Left kidney (tissue), 8 donors: ENCODE results near the gene RAB3B. TPM values are rescaled to one million over a fixed set of nuclear protein-coding genes. Genes with fewer than 3 reads are reported as not detected.
"Not testable (repeated sequence)": the region's sequence is repeated elsewhere in the genome, so short reads cannot be mapped to it uniquely, and the experiment has no call there.

Source experiments
- DNase-seq: peaks from one replicate; pipeline ENCODE4 v3.0.0-alpha.2; 2013
- long read RNA-seq, 8 donors: transcript quantifications; one replicate each; lab custom pipeline, GENCODE V29; 2026
- polyA plus RNA-seq: library from polyadenylated mRNA; unstranded; fragments of 120-200 nt; gene quantifications from one replicate; pipeline ENCODE4 v1.2.1, GENCODE V29; 2013; ENCODE audit not compliant: insufficient read length

RAB3B gene, protein sequence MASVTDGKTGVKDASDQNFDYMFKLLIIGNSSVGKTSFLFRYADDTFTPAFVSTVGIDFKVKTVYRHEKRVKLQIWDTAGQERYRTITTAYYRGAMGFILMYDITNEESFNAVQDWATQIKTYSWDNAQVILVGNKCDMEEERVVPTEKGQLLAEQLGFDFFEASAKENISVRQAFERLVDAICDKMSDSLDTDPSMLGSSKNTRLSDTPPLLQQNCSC
- 7.3 TPM for polyA plus RNA-seq
- long read RNA-seq, donor 1, full-length matches to known transcripts = 2 of 2 reads
- long read RNA-seq, donor 1, partial matches to known transcripts = 0 of 2 reads
- long read RNA-seq, donor 1, other reads (novel, unspliced or antisense) = 0 of 2 reads
- long read RNA-seq, donor 2, full-length matches to known transcripts = 3 of 3 reads
- long read RNA-seq, donor 2, partial matches to known transcripts = 0 of 3 reads
- long read RNA-seq, donor 2, other reads (novel, unspliced or antisense) = 0 of 3 reads
- long read RNA-seq, donor 3, full-length matches to known transcripts = 1 of 1 reads
- long read RNA-seq, donor 3, partial matches to known transcripts = 0 of 1 reads
- long read RNA-seq, donor 3, other reads (novel, unspliced or antisense) = 0 of 1 reads
- long read RNA-seq, donor 4 = 0 reads
- long read RNA-seq, donor 5, full-length matches to known transcripts = 1 of 1 reads
- long read RNA-seq, donor 5, partial matches to known transcripts = 0 of 1 reads
- long read RNA-seq, donor 5, other reads (novel, unspliced or antisense) = 0 of 1 reads
- long read RNA-seq, donor 6, full-length matches to known transcripts = 1 of 1 reads
- long read RNA-seq, donor 6, partial matches to known transcripts = 0 of 1 reads
- long read RNA-seq, donor 6, other reads (novel, unspliced or antisense) = 0 of 1 reads
- long read RNA-seq, donor 7, full-length matches to known transcripts = 4 of 4 reads
- long read RNA-seq, donor 7, partial matches to known transcripts = 0 of 4 reads
- long read RNA-seq, donor 7, other reads (novel, unspliced or antisense) = 0 of 4 reads
- long read RNA-seq, donor 8, full-length matches to known transcripts = 1 of 1 reads
- long read RNA-seq, donor 8, partial matches to known transcripts = 0 of 1 reads
- long read RNA-seq, donor 8, other reads (novel, unspliced or antisense) = 0 of 1 reads

DNA sequence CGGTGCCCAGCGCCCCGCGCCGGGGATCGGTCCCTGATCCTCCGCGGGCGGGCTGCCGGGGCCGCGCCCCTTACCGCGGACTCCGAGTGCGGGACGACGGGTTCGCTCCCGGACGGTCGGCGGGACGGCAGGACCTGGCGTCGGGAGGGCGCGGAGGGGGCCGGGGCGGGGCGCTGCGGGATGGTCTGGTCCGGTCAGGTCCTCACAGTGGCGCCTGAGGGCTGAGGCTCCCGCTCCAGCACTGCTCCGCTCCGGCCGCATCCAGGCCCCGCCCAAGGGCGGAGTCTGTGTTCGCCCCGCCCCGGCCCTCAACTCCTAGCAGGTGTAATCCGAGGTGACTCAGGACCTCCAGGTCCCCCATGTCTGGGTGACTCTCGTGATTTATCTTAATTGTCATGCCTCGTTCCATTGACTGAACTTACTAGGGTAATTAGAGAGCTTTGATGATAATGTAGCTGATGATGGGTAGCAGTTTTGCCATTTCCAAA is at the start of gene RAB3B:
Gene RAB3B, minus strand, starts transcription at position 223 of the 488 bp plus-strand sequence. CDS start 13,583 bp downstream, outside the sequence.
- DNase-seq = peak; percentile 72

DNA sequence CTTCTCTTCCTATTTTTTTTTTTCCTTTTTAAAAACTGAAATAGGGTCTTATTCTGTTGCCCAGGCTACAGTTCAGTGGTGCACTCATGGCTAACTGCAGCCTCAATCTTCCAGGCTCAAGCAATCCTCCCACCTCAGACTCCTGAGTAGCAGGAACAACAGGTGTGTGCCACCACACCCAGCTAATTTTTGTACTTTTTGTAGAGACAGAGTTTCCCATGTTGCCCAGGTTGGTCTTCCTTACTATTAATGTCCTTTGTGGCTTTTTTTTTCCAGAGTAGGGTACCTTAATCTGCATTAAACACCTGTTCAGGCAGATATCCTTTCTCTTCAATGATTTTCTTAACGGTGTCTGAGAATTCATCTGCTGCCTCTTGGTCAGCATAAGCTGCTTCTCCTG is 47.4 kb upstream of the RAB3B start:
- no peak for DNase-seq

DNA sequence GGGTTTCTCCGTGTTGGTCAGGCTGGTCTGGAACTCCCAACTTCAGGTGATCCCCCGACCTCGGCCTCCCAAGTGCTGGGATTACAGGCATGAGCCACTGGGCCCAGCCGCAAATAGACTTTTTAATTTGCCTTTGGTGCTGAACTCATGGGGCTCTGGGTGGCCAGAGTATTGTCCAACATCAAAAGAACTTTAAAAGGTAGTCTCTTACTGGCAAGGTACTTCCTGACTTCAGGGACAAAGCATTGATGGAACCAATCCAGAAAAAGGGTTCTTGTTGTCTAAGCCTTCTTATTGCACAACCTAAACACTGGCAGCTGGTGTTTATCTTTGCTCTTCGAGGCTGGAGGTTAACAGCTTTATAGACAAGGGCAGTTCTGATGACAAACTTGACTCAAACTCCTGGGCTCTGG is 46.9 kb upstream of the RAB3B start:
- DNase-seq = no peak

DNA sequence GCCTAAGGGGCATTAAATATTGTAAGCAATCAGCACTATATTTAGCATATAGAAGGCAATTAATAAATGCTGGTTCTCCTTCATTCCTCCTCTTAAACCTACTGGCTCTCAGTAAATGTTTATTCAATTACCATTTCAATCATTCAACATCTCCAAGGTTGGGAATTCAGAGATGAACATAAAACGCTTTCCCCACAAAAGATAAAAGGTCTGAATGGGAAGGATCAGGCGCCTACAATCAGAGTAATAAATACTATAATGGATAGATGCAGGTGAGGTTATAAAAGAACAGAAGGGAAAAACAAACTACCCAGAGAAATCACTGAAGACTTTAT is 43.5 kb upstream of the RAB3B start:
- no peak for DNase-seq

DNA sequence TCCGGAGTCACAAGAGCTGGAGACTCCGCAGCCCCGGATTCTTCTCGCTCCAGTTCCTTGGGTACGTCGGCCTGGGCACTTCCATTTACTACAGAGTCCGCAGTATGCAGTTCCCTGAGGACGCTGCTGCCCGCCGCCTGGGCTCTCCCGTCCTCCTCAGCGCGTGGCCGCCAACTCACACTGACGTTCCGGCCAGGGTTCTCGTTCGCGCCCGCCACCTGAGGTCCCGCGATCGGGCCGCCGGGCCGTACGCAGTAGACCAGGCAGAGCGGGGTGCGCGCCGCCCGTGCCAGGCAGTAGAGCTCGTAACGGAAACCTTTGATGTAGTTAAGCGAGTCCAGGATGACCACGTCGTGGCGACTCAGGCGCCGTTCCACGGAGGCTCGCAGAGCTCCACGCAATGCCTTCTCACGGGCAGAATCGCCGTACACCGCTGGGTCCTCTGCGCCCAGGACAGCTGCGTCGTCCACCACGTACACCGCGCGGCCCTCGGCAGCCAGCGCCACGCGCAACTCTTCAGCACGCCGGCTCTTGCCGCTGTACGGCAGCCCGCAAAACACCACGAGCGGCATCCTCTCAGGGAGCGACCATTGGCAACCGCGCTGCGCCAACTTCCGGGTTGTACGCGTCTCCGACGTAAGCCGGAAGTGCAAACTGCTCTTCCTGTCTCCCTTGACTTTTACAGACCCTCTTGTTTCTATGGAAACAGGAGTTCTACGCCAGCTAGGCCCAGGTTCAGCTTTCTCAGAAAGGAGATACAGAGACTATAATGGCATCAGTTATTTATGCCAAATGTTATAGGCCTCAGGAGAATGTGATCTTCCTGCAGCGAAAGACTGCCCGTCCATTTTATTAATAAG is 42.9 kb upstream of the RAB3B start, which contains the start of gene KTI12:
Gene KTI12, minus strand, starts transcription at position 621 of the 860 bp plus-strand sequence. Its CDS starts 49 bp downstream, at position 572.
- peak; percentile 88 for DNase-seq

DNA sequence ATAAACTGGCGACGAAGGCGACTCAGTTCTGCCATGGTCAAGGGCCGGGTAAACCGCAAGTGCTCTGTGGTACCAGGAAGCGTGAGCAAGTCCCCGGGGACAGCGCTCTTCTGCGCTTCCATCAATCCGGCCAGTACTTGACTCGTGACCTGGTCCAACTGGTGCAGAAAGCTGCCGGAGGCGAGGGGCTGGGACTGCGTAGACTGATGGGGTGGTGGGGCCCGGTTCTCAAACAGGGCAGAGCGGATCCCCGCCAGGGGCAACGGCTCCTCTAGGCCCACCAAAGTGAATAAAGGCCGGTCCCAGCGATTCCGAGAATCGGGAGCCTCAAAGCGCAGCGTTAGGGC is 42.3 kb upstream of the RAB3B start:
- no peak for DNase-seq

DNA sequence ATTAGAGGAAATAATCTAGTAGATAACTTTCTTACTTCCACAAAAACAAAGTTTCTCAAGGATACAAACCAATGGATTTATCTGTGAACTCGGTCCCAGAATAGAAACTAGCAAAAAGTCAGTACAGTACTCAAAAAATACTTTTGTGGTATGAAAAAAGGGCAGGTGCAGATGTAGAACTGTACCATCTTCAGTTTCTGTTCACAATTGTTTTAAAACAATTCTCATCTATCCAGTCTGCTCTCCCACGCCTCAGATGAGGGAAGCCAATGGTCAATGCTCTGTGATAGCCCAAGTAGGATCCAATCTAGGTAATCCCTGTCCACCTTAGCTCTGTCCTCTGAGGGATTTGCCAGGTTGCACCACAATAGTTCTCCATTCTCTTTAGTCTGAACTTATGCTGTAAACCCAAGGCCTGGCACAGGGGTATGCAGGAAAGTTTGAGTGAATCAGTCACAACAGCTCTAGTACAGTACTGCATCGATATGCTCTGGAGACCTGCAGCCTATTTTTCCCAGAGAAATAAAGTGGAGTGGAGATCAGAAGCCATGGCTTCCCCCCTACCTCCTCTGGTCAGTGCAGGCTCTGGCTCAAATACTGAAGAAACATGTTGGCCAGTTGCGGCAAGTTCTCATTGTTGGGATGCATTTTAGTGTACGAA is 41.8 kb upstream of the RAB3B start:
- no peak for DNase-seq

DNA sequence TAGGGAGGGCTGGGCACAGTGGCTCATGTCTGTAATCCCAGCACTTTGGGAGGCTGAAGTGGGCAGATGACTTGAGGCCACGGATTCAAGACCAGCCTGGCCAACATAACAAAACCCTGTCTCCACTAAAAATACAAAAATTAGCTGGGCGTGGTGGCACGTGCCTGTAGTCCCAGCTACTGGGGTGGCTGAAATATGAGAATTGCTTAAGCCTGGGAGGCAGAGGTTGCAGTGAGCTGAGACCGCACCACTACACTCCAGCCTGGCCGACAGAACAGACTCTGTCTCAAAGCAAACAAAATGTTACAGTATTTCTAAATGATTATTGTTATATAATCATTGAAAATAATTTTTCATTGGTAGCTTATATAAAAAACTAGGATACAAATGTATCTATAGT is 38.3 kb upstream of the RAB3B start:
- not testable (repeated sequence) for DNase-seq

DNA sequence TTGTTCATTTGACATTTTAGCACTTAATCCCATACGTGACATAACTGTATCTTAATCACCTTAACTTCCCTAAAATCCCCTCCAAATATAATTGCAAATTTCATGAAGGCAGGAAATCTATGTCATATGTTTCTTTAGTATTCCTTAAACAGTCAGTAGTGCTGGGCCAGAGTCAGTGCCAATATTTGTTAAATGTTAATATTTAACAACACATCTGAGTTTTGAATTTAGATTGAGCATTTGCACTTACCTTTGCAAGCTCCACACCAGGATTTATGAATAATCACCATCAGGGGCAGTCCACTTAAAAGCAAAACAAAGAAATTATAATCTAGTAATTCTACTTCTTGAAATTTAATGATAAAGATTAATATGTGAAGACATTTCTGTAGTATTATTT is 37.8 kb upstream of the RAB3B start:
- DNase-seq = no peak

DNA sequence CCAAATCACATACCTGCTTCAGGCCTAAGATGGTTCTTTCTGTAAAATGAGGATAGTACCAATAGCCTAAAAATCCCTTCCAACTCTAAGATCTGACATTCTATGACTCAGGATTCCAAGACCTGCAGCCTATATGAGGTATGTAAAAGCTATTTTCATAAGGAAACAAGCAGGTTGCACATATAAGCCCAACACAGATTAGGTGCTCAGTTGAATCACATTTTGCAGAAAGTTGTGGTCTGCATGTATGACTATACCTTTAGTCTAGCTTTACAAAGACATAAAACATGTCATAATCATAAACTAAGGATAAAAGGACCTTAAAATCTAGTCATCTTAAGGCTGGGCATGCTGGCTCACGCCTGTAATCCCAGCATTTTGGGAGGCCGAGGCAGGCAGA is 35.8 kb upstream of the RAB3B start:
- no peak for DNase-seq

DNA sequence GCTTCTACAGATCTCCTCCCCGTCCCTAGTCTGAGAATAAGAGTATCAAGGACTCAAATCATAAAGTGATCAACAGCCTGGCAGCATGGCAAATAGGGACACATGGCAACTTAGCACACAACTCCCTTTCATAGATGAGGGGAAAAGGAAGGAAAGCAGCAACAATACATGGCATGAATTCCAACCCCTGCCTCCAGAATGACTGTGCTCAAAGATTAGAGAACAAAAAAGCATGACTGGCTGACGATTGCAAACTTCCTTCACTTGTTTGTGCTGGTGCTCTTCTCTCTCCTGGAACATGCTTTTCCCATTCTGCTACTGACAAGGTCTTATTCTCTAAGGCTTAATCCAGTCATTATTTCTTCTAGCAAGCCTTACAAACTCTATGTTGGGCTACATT is 31.6 kb upstream of the RAB3B start:
- no peak for DNase-seq

DNA sequence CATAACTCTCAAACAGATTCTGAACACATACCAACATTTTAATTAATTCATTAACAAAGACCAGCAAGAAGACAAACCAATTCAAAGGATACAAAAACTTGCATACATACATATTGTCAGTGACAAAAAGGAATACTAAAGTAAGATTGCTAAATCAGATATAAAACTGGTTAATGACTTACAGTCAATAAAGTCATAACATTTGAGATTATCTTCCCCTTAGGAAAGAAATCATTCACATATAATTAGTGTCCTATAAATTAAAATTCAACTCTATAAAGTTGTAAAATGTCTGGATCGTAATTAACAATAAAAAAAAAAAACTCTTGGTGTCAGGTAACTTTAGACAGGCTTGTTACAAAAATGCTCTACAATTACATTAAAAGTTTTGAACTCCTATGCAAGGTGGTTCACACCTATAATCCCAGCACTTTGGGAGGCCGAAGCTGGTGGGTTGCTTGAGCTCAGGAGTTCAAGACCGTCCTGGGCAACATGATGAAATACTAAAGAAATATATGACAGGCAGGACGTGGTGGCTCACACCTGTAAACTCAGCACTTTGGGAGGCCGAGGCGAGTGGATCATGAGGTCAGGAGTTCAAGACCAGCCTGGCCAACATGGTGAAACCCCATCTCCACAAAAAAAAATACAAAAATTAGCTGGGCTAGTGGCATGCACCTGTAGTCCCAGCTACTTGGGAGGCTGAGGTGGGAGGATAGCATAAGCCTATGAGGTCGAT is 17.7 kb upstream of the RAB3B start:
- DNase-seq = no peak

DNA sequence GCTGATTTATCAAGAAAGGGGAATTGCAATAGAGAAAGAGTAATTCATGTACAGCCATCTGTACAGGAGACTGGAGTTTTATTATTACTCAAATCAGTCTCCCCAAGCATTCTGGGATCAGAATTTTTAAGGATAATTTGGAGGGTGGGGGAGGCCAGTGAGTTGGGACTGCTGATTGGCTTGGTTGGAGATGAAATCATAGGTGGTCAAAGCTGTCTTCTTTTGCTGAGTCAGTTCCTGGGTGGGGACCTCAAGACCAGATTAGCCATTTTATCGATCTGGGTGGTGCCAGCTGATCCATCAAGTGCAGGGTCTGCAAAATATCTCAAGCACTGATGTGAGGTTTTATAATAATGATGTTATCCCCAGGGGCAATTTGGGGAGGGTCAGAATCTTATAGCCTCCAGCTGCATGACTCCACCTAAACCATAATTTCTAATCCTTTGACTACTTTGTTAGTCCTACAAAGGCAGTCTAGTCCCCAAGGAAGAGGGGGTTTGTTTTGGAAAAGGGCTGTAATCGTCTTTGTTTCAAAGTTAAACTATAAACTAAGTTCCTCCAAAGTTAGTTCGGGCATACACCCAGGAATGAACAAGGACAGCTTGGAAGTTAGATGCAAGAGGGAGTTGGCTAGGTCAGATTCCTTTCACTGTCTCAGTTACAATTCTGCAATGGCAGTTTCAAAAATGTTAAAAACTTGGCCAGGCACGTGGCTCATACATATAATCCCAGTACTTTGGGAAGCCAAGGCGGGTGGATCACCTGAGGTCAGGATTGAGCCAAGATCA is 16.9 kb upstream of the RAB3B start:
- DNase-seq = no peak

DNA sequence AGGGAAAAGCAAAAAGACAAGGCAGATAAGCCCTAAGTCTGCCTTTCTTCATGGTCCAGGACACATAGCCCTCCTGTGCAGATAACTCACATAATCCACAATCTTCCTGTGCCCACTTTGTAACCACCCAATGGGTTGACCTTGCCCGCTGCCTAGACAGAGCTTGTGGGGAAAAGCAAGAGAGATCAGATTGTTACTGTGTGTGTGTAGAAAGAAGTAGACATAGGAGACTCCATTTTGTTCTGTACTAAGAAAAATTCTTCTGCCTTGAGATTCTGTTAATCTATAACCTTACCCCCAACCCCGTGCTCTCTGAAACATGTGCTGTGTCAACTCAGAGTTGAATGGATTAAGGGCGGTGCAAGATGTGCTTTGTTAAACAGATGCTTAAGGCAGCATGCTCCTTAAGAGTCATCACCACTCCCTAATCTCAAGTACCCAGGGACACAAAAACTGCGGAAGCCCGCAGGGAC is 15.6 kb upstream of the RAB3B start:
- not testable (repeated sequence) for DNase-seq

DNA sequence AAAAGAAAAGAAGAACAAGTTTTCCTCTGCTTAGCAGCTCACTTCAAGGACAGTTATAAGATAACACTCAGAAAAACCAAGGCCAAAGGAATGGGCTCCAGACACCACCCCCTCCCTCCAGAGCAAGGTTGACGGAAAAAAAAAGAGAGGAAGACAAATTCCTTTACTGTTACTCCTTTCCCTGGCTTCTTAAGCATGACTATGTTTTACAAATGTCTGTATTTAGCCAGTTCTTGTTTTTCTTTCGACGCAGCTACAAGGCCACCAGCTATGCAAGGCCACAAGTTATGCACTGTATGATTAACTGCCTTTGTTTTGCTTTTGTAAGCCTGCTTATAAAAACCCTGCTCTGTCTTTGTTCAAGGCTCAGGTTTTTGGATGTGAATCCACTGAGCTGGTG is 15.0 kb upstream of the RAB3B start:
- DNase-seq = not testable (repeated sequence)

DNA sequence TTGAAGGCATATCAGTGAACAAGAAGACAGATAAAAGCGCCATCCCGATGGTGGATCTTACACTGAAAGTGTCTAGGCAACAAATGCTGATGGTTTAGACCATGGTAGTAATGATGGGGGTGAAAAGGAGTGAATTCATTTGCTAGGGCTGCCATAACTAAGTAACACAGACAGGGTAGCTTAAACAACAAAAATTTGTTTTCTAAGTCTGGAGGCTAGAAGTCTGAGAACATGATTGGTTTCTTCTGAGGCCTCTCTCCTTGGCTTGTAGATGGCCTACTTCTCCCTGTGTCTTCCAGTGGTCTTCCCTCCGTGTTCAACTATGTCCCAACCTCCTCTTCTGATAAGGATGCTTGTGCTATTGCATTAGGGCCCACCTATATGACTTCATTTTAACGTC is 13.4 kb upstream of the RAB3B start:
- DNase-seq = no peak

DNA sequence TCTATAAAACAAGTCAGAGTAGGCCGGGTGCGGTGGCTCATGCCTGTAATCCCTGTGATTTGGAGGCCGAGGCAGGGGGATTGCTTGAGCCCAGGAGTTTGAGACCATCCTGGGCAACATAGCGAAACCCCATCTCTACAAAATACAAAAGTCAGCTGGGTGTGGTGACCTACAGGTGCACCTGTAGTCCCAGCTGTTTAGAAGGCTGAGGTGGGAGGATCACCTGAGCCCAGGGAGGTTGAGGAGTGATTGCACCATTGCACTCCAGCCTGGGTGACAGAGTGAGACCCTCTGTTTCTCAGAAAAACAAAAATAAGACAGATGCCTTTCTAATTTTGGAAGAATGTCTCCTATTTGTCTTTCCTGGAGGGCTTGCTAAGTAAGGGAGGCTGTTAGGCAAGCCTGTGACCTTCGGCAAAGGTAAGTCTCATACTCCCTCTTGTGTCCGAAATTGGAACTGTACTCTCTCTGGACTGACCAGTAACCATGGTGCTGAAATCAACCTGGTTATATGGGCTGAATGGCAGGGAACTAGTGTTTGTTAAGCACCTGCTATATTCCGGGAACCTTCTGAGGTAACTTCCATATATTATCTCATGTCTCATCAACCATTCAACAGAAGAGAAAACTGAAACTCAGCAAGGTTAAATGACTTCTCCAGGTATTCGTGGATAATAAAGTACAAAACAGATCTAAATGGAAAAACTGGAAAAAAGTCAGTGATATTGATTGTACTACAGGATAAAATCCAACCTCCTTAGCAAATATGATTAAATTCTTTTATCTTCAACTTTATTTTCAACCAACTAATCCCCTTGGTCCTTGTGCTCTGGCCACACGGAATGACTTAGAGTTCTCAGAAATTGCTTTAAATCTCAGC is 11.8 kb upstream of the RAB3B start:
- peak; percentile 89 for DNase-seq

DNA sequence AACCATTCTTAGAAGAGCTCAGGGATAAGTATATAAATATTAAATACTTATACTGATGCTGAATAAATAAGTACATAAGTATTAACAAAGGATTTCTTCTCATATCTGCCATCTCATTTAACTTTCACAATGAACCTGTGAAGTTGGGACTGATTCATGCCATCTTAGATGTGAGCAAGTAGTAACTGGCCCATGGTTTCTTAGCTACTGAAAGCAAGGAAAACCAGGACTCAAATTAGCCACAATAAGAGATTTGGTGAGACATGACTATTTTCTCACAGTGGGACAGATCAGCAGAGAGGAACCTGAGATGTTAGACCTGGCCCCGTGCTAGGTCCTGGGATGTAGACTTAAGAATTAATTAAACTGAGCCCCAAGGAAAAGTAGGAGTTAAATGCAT is 8.2 kb upstream of the RAB3B start:
- no peak for DNase-seq
